Measurements from ENCODE around the gene ZNF69.

DNA sequence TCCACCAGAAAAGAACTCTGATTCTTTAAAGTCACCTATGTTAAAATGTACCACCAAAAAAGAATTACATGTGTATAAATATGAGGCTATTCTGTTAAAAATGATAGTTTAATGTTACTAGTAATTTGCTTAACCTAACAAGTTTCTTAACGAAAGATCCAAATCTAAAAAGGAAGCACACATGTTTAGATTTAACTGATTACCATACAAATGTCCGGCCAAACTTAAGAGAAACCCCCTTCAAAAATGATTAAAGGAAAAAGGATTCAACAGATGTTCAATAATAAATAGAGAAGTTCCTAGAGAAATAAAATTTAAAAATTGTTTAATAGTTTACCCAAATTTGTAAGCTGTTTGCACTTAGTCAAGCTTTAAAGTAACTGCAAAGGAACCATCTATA lies 5.0 kb upstream of the ZNF69 start:
- TF ChIP-seq POLR2A (IDR thresholded peaks at IDR 0.05; ENCODE audit: low read length): no peak
- no peak for TF ChIP-seq GATA1 (IDR thresholded peaks at IDR 0.05; ENCODE audit: low read depth, low read length)

Measured in erythroblast (primary cell).